ENCODE results near the gene P4HB.
A peak's percentile ranks its signal among the peaks of the same experiment; 100 is the strongest.

P4HB gene

GRCh38 chr17:81824595-81824994 is 35.7 kb downstream of the P4HB start:
- DNase-seq = no peak

- DNase-seq = no peak
Measured at GRCh38 chr17:81823820-81824550, 36.4 kb downstream of the P4HB start.

GRCh38 chr17:81822996-81823819 is 37.1 kb downstream of the P4HB start:
- DNase-seq = no peak

GRCh38 chr17:81822312-81822637 is 38.1 kb downstream of the P4HB start:
- no peak for DNase-seq

- DNase-seq = no peak
Measured at GRCh38 chr17:81821603-81822311, 38.6 kb downstream of the P4HB start.

GRCh38 chr17:81821147-81821546 is 39.2 kb downstream of the P4HB start:
- DNase-seq = no peak

- no peak for DNase-seq
Measured at GRCh38 chr17:81819708-81820107, 40.6 kb downstream of the P4HB start.

GRCh38 chr17:81817758-81818147 is 42.6 kb downstream of the P4HB start:
- DNase-seq = no peak

GRCh38 chr17:81815646-81815986 is 44.7 kb downstream of the P4HB start:
- DNase-seq = no peak

- DNase-seq = peak; percentile 26
Measured at GRCh38 chr17:81814748-81815645, 45.3 kb downstream of the P4HB start.

GRCh38 chr17:81813861-81814683 is 46.3 kb downstream of the P4HB start:
- no peak for DNase-seq

- no peak for DNase-seq
Measured at GRCh38 chr17:81813371-81813684, 47.0 kb downstream of the P4HB start.

- no peak for DNase-seq
Measured at GRCh38 chr17:81812571-81813370, 47.6 kb downstream of the P4HB start.

- DNase-seq = no peak
Measured at GRCh38 chr17:81811705-81812570, 48.4 kb downstream of the P4HB start.

- DNase-seq = no peak
Measured at GRCh38 chr17:81810892-81811704, 49.2 kb downstream of the P4HB start.

- DNase-seq = no peak
Measured at GRCh38 chr17:81810476-81810875, 49.9 kb downstream of the P4HB start.

- no peak for DNase-seq
Measured at GRCh38 chr17:81809556-81809998, 50.8 kb downstream of the P4HB start.

- no peak for DNase-seq
Measured at GRCh38 chr17:81808778-81809555, 51.4 kb downstream of the P4HB start.

Measured in NCI-H1105 treated with DMSO at 0.1 percent for 48 hours (cell line).